ENCODE results near the gene SHC4. TPM values are rescaled to one million over a fixed set of nuclear protein-coding genes. Genes with fewer than 3 reads are reported as not detected.

SHC4 gene
- total and polyA plus RNA-seq, 9 of the 15 experiments (the other 6 are each of a cell fraction or from before 2014, with no cell fraction given), result 0.43 to 1.2 (median 0.67) TPM

GRCh38 chr15:48887144-48887543 lies 76.6 kb downstream of the SHC4 start:
- Histone ChIP-seq H3K79me2 (ENCODE audit: control insufficient read depth, insufficient read depth, low read length) (no peaks in the 10 kb centered on the region), H3K27me3 (ENCODE audit: control insufficient read depth in 2 of 2, insufficient read depth in 2 of 2, low read length in 2 of 2) (no peaks in the 10 kb centered on the region), H3K27ac (ENCODE audit: extremely low read depth, low read depth, low read length) (no peak overlapping the region), H3K4me3 (no peak overlapping the region), H4K20me1 (replicated peaks; ENCODE audit: control insufficient read depth, insufficient read depth, low read length) (no peaks in the 10 kb centered on the region), H3K9me3 (replicated peaks; ENCODE audit: control insufficient read depth, insufficient read depth, low read depth, low read length) (no peaks in the 10 kb centered on the region), H3K4me2 (ENCODE audit: insufficient read depth, low read length) (no peak overlapping the region), H3K9me1 (ENCODE audit: control insufficient read depth, insufficient read depth, low read length) (no peaks in the 10 kb centered on the region), H3K4me1 (replicated peaks in 1 of 2; ENCODE audit: control insufficient read depth in 2 of 2, insufficient read depth in 2 of 2, low read length in 2 of 2) (peaks cover 0 to 24% of the 10 kb centered on the region in 2 experiments; a peak in 4 of 5 replicates), H3K9ac (ENCODE audit: insufficient read depth in 1 of 2, low read depth in 2 of 2, low read length in 2 of 2) (no peak overlapping the region), H2AFZ (ENCODE audit: low read depth, low read length) (no peak overlapping the region), H3K36me3 (ENCODE audit: control insufficient read depth, insufficient read depth, low read length) (no peaks in the 10 kb centered on the region)
- ChIA-PET POLR2A (no interaction called here), CTCF (ENCODE audit: low intra/inter-chr PET ratio) (no interaction called here)
- TF ChIP-seq BCOR (IDR thresholded peaks at IDR 0.05) (0 out of 2 replicates have a peak, but pooled peaks have one; percentile 44), KLF1 (tag; IDR thresholded peaks at IDR 0.05) (no peak), POLR2AphosphoS2 (IDR thresholded peaks at IDR 0.05; ENCODE audit: low read length) (no peak), RERE (CRISPR knock-in tag; IDR thresholded peaks at IDR 0.05; ENCODE audit: borderline replicate concordance) (no peak), KDM1A (IDR thresholded peaks at IDR 0.05) (peak; percentile 54 to 59), HNRNPLL (IDR thresholded peaks at IDR 0.05; ENCODE audit: low read depth, low read length, poor library complexity, severe bottlenecking) (peak; percentile 26), U2AF2 (optimal IDR thresholded peaks at IDR 0.05; ENCODE audit: low read depth, low read length) (no peak), ETS2 (tag; IDR thresholded peaks at IDR 0.05; ENCODE audit: borderline replicate concordance, poor library complexity, severe bottlenecking) (no peak), RBM25 (IDR thresholded peaks at IDR 0.05; ENCODE audit: low read depth, low read length, severe bottlenecking) (peak; percentile 67), ESRRA (IDR thresholded peaks at IDR 0.05; ENCODE audit: borderline replicate concordance, low read depth) (0 out of 2 replicates have a peak, but pooled peaks have one; percentile 32)
- no TSS peak for BruUV-seq (replicated peaks)
- ATAC-seq, result no peak
- DNase-seq (ENCODE audit: extremely low read depth in 1 of 4, low spot score in 3 of 4), result no peak
- 52% methylated on average over 2 of the region's 2 CpGs for WGBS (ENCODE audit: insufficient coverage, low coverage, missing lambda C conversion rate)
- intact Hi-C loops (cut with micrococcal nuclease) (no loop called here), in situ Hi-C loops (cut with MboI) (no loop called here)
- no peak for FAIRE-seq

Data from K562 (cell line).